GM19193 (cell line): Measurements from ENCODE around the gene RBBP8NL.

ENCODE experiments used
- POLR2A ChIP-seq: IDR thresholded peaks from 4 replicates; pipeline ENCODE4 v1.6.1; 2011; ENCODE audit not compliant: insufficient read depth, insufficient read length; ENCODE audit errors: extremely low read depth

The RBBP8NL gene

DNA sequence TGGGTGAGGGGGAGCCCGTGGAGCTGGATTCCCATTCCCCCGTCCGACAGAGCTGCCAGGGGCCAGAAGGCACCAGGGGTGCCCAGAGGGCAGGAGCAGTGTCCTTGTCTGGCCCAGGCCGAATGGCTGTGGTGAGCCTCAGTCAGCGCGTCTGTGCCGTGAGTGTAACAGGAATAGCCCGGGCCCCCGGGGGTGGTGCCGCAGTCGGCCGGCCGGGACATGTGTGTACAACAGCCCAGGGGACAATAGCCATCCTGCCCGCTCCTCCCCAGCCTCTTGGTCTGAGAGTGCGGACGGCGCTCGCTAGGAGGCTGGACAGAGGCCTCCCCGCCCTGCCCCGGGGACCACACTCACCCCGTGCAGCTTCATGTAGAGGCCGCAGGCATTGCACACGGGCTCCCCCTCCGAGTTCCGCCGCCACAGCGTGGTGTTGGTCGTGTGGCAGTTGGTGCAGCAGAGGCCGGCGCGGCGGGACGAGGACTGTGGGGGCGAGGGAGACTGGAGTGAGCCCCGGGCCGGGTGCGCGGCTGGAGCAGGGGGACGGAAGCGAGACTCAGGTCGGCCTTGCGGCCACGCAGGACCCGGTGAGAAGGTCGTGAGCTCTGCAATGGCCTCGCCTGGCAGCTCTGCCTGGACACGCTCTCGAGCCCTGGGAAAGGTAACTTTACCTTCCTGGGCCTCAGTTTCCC lies 38.9 kb upstream of the RBBP8NL start:
- TF ChIP-seq POLR2A = no peak

DNA sequence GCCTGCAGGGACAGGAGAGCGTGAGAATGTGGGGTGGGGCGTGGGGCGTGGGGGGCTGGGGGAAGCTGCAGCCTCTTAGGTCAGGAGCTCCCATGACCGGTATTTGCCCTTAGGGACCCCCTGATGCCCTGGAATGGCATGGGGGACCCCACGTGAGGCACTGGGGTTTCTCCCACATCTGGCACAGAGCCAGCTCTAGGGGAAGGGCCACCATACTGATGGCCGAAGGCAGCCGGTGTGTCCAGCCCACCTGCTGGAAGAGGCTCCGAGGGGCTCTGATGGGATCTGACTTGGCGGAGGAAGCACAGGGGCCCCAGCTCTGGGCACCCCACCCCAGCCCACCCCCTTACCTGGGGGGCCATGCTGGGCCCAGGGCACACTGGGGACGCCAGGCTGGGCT lies 37.7 kb upstream of the RBBP8NL start:
- TF ChIP-seq POLR2A = no peak

DNA sequence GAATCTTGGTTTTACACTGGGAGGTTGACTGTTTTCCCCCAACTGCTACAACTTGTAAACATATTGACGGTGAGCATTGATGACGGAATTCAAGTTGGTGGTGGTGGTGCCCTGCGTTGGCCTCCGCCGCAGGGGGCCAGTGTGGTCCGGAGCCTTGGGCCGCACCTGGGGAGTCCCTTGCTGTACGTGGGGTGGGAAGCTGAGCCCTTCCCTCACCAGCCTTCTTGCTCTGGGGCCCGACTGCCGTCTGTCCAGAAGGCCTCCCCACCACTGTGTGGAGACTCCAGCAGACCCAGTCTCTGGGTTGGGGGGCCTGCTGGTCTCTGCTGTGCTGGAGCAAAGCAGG lies 37.1 kb upstream of the RBBP8NL start:
- TF ChIP-seq POLR2A = no peak

DNA sequence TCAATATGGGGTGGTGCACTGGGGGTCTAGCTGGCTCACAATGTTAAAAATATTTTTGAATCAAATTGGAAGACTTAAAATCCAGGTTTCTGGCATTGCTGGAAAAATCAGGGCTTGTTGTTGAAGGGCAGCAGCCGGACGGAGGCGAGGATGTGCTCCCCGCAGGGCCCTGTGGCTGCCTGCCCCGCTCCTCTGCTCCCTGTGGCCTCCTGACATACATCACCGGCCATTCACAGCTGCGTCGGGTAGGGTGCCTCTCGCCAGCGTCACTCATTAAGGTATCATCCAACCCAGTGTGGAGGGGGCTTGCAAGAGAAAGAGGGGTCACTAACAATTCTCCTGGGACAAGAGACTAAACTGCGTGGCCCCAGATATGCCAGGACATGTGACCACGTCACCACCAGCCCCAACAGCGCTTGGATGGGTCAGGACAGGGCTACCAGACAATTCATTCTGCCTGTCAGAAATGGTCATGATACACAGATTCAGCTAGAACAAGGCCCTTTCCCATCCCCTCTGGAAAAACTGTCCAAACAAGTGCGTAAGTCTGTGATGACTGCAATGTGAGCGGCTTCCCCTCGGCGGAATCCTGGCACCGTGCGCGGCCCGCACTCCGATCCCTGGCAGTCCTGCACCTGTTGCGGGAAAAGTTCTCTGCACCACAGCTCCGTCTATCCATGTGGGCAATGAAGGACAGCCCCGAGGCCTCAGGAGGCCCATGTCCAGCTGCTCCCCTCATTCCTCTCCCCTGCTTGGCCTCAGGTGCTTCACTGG lies 36.5 kb upstream of the RBBP8NL start:
- no peak for TF ChIP-seq POLR2A

DNA sequence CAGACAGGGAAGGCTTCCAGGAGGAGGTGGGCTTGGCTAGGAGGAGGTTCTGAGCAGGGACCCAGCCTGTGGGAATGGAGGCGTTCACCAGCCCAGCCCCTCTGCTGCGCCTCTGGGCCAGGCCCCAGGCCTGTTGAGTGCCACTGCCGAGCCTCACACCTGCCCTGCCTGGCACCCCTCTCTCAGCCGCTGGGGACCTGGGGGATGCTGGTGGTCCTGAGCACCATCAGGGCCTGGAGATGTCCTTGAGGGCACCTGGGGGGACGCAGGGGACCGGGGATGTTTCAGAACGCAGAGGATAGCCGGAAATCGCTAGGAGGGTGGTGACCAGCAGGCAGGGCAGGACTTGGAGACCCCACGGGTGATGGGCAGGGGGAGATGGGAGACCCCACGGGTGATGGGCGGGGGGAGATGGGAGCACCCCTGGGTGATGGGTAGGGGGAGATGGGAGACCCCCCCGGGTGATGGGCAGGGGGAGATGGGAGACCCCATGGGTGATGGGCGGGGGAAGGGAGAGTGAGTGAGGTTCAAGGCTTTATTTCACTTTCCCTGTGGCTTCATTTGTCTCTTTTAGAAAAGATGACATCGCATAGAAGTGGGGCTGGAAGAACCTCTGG lies 35.7 kb upstream of the RBBP8NL start:
- TF ChIP-seq POLR2A = no peak

DNA sequence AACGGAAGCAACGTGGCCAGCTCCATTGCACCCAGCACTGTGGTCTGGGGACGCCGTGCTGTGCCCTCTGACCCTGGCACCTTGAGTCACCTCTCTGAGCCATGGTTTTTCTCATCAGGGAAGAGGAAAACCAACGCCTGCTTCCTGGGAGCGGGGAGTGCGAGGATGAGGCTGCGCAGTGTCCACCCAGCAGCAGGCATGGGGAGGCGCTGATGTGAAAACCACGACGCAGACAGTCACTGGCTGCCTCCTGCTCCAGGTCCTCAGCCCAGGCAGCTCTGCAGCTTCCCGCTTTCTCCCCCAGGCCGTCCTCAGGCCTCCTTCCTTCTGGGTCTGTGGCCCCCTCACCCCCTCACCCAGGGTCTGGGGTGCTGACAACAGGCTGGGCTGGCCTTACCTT lies 34.5 kb upstream of the RBBP8NL start:
- no peak for TF ChIP-seq POLR2A

DNA sequence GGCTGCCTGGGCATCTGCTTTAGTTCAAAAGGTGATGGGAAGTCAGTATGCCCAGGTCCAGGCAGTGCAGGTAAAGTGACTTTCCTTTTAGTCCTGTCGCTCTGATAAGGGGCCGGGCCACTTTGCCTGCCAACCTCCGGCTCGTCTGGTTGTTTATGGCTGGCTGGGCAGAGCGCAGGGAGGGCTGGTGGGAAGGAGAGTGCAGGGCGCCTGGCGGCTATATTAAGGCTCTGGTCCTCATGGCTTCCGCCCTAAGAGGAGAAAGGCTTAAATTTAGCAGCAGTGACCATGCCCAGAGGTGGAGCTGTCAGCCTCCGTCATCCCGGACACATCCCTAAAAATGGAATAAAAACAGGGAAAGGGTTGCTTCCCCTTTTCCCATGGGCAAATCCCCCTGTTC lies 33.8 kb upstream of the RBBP8NL start:
- no peak for TF ChIP-seq POLR2A

DNA sequence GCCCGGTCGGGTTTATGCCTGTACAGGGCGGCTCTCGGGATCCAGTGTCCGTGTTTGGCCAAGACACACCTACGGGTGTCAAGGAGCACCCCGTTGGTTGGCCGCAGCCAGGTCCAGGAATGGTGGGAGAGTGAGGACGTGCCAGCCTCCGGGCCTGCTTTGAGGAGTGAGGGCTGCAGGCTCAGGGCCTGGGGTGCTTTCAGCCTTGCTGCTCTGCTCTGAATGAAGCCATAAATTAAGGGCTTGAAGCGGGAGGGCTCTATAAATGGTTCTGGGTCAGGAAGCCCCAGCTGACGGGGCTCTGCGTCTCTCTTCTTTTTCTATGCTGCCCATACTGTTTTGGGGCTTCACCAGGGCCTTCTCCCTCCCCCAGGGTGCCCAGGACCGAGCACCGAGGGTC lies 33.3 kb upstream of the RBBP8NL start:
- no peak for TF ChIP-seq POLR2A

DNA sequence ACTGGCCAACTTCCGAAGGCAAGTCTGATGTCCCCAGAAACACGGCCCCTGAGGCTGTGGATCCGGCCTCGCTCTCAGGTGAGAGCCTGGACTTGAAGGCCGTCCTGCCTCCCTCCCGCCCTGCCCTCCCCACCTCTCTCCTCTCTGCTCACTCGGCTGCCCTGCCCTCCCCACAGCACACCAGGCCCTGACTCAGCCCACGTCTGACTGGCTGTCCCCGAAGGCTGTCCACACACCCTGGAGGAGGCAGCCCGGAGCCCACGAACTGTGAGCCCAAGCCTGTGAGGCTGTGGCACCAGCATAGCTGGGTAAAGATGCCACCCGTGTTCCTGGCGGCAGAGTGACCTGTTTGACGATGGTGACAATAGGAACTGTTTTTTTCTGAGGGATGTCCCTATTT lies 32.1 kb upstream of the RBBP8NL start:
- TF ChIP-seq POLR2A = no peak

DNA sequence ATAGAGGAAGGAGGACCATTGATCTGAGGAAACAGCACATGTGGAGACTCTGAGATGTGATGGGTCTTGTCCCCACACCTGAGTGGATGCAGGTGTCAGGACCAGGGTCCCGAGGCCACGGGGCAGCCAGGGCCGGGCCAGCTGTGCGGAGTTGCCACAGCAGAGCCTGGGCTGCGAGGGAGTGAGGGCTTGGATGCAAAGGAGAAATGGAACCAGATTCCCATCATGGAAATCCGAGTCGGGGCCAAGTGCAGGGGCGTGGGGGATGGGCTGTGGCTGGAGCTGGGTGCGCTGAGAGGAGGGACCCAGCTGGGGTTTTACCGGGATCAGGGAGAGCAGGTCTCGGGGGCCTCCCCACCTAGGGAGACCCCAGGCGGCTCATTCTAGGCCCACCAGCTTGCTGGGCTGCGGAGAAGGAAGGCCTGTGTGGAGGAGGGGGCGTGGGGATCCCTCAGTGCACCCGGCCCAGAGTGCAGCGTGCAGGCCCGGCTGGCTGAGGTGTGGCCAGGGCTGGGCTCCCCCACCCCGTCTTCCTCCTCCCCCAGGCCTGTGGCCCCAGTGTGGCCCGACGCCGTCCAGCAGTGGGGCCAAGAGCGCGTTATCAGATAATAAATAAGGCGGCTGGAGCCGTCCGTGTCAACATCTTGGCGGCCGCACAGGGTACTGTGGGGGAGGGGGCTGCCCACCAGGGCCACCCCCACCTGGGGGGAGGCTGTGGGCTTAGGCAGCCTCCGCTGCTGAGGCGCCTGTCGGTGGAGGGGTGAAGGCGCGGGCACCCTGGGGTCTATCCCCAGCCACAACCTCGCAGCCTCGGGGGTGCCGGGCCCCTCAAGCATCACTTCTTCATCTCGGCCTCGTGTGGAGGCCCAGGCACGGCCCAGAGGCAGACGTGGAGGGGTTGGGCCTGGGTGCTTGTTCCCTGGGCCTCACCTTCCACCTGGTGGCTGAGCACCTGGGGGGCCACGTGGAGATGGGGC lies 31.2 kb upstream of the RBBP8NL start:
- TF ChIP-seq POLR2A = no peak

DNA sequence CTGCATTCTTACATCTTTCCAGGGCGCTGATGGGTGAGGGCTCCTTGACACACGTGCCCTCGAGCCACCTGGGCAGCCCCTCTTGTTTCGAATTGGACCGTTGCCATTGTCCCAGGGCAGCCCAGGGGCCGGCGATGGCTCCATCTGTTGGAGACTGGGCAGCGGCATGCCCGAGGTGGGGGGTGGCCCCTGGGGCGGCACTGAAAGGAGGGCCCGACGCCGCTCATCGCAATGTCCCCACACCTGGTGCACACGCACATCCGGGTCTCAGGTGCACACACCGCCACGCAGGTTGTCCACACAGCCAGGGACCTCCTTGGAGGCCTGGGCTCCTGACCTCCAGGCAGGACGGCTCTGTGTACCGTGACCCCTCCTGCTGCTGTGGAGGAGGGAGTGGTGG lies 30.5 kb upstream of the RBBP8NL start:
- no peak for TF ChIP-seq POLR2A

DNA sequence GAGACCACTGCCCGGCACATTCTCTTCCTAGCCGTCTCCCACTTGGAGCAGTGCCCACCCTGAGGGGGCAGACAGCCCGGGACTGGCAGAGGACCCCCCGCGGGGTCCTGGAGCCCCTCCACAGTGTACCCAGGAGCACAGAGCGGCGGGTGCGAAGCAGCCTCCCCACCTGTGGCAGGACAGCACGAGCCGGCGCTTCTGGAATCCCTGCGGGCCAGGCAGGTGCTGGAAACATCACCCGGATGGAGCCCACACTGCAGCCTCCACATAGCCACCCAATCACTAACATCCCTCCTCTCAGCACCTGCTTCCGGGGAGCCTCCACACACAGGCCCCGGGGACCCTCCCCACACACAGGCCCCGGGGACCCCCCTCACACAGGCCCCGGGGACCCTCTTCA lies 29.8 kb upstream of the RBBP8NL start:
- TF ChIP-seq POLR2A = no peak

DNA sequence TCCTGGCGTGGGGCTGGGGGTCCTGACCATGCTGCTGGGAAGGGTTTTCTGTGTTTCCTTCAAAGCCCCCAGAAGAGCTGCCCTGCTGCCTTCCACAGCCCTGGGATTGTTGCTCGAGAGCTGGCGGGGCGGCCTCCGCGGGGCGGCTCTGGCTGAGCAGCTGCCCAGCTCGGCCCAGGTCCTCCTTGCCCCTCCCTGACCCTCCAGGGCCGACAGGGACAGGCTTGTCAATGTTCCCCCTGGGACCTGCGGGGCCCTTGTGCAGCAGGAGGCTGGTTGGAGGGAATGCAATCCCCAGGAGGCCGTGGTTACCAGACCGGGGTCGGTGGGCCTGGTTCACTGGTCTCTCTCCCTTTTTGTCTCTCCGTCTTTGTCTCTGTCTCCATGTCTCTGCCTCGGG lies 28.6 kb upstream of the RBBP8NL start:
- TF ChIP-seq POLR2A = no peak

DNA sequence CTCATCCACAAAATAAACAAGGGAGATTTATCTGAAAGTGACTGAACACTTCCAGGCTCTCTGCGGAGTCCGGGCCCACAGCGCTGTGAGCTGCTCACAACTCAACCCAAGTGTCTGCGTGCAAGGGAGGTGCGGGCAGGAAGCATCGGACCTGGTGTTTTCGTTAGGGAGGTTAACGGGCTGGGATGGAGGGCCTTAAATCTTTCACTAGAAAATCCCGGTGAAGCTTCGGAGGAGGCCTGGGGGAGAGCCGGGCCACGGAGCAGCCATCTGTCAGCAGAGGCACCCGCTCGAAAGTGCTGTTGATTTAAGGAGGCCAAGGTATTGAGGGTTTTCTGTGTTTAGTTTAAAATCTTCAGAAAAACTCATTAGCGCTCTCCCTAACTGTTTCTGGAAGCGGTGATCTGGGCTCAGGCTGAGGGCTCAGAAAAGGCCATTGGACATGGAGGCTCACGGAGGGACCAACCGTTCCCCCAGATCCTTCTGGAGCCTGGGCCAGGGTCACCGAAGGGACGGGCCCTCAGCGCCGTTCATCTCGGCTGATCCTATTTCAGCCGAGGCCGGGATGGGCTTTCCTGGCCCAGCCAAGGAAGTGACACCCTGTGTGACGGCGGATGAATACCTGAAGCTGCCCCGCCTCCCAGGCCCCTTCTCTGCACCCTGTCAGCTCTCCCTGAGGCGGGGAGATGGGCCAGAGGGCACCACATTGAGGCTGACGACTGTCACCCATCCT lies 27.7 kb upstream of the RBBP8NL start:
- no peak for TF ChIP-seq POLR2A
